Measurements from ENCODE around the gene LDLRAD4.

LDLRAD4 gene

DNA sequence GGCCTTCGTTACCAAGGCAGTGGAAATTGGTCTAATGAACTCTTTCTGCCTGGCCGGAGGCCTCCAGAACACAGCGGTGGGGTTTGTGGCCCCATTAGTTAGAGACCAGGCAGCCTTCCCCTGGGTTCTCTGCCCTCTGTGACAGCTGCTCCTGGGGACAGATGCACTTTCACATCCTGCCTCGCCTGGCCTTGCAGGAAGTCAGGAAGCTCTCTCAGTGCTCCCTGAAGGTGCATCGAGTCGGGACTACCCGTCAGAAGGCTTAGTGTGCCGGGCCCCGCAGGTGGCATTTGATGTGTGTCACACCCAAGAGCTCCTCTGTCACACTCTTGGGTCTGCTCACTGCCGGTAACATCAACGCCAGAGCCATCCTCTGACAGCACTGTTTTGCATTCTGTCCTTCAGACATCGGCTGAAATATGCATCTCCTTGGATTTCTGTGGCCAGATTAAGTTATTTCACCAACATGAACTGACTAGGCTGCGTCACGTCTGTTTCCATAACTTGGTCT, 158.3 kb downstream of the LDLRAD4 start:
- Histone ChIP-seq H3K23ac (ENCODE audit: low read length in 2 of 2) (no peak overlapping the region), H3K27me3 (ENCODE audit: control insufficient read depth in 1 of 2, insufficient read depth in 1 of 2, low read length in 2 of 2) (no peaks in the 10 kb centered on the region), H4K8ac (ENCODE audit: low read length) (no peak overlapping the region), H3K4ac (ENCODE audit: low read depth in 1 of 2, low read length in 2 of 2) (no peak overlapping the region), H3K27ac (ENCODE audit: low read length, poor library complexity, severe bottlenecking) (no peak overlapping the region), H3K9ac (ENCODE audit: low read length) (no peak overlapping the region), H3K4me3 (ENCODE audit: insufficient read depth in 1 of 2, low read depth in 1 of 2, low read length in 2 of 2) (no peak overlapping the region), H3K9me3 (ENCODE audit: control insufficient read depth, low read length) (no peaks in the 10 kb centered on the region), H4K91ac (ENCODE audit: low read length) (no peak overlapping the region), H3K79me1 (replicated peaks; ENCODE audit: low read length, poor library complexity, severe bottlenecking) (no peaks in the 10 kb centered on the region), H3K36me3 (ENCODE audit: control insufficient read depth in 1 of 2, insufficient read depth in 2 of 2, low read depth in 1 of 2, low read length in 2 of 2) (no peaks in the 10 kb centered on the region), H2BK120ac (ENCODE audit: low read depth, low read length) (no peak overlapping the region), H3K4me1 (ENCODE audit: control insufficient read depth, insufficient read depth, low read depth, low read length) (peaks cover 8% of the 10 kb centered on the region), H2BK12ac (ENCODE audit: low read length in 2 of 2) (no peak overlapping the region), H2BK15ac (ENCODE audit: low read depth, poor library complexity, severe bottlenecking) (no peak overlapping the region), H2AFZ (ENCODE audit: low read depth, low read length) (no peak overlapping the region), H3K14ac (ENCODE audit: low read length in 2 of 2) (no peak overlapping the region), H3K4me2 (ENCODE audit: low read length, poor library complexity, severe bottlenecking) (no peak overlapping the region), H3K18ac (ENCODE audit: low read depth in 1 of 2, low read length in 2 of 2) (no peak overlapping the region), H2BK5ac (ENCODE audit: low read depth, low read length, poor library complexity, severe bottlenecking) (no peak overlapping the region), H2AK5ac (ENCODE audit: low read length, severe bottlenecking) (no peak overlapping the region)
- 92% methylated on average over 14 of the region's 14 CpGs for WGBS
- DNase-seq, result no peak

DNA sequence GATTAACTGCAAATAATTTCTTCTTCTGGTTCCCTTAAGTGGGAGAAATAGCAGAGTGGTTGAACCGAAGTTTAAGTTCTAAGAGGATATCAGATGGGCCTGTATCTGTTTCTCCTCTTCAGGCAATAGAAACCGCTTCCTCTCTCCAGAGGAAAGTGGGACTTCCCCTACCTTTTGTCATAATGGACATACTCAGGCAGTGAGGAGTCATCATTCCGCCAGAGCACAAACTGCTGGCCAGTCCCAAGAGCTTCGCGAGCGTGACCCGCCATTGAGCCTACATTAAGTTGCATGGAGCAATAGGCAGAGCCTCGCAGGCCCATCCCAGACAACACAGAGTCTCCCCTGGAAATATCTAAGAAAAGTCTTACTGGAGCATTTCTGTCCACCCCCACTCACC, 158.9 kb downstream of the LDLRAD4 start:
- Histone ChIP-seq H3K27ac (ENCODE audit: low read length, poor library complexity, severe bottlenecking) (no peak overlapping the region), H3K36me3 (ENCODE audit: control insufficient read depth in 1 of 2, insufficient read depth in 2 of 2, low read depth in 1 of 2, low read length in 2 of 2) (no peaks in the 10 kb centered on the region), H3K9ac (ENCODE audit: low read length) (no peak overlapping the region), H3K4me3 (ENCODE audit: insufficient read depth in 1 of 2, low read depth in 1 of 2, low read length in 2 of 2) (no peak overlapping the region), H3K4ac (ENCODE audit: low read depth in 1 of 2, low read length in 2 of 2) (no peak overlapping the region), H2BK12ac (ENCODE audit: low read length in 2 of 2) (no peak overlapping the region), H3K79me1 (replicated peaks; ENCODE audit: low read length, poor library complexity, severe bottlenecking) (no peaks in the 10 kb centered on the region), H3K4me1 (ENCODE audit: control insufficient read depth, insufficient read depth, low read depth, low read length) (peaks cover 8% of the 10 kb centered on the region), H3K27me3 (ENCODE audit: control insufficient read depth in 1 of 2, insufficient read depth in 1 of 2, low read length in 2 of 2) (no peaks in the 10 kb centered on the region), H4K91ac (ENCODE audit: low read length) (no peak overlapping the region), H4K8ac (ENCODE audit: low read length) (no peak overlapping the region), H3K23ac (ENCODE audit: low read length in 2 of 2) (no peak overlapping the region), H2AFZ (ENCODE audit: low read depth, low read length) (no peak overlapping the region), H2BK15ac (ENCODE audit: low read depth, poor library complexity, severe bottlenecking) (no peak overlapping the region), H3K4me2 (ENCODE audit: low read length, poor library complexity, severe bottlenecking) (no peak overlapping the region), H2BK120ac (ENCODE audit: low read depth, low read length) (no peak overlapping the region), H3K14ac (ENCODE audit: low read length in 2 of 2) (no peak overlapping the region), H3K9me3 (ENCODE audit: control insufficient read depth, low read length) (no peaks in the 10 kb centered on the region), H2AK5ac (ENCODE audit: low read length, severe bottlenecking) (no peak overlapping the region), H3K18ac (ENCODE audit: low read depth in 1 of 2, low read length in 2 of 2) (no peak overlapping the region), H2BK5ac (ENCODE audit: low read depth, low read length, poor library complexity, severe bottlenecking) (no peak overlapping the region)
- 80% methylated on average over 8 of the region's 8 CpGs for WGBS
- DNase-seq, result peak; percentile 3

DNA sequence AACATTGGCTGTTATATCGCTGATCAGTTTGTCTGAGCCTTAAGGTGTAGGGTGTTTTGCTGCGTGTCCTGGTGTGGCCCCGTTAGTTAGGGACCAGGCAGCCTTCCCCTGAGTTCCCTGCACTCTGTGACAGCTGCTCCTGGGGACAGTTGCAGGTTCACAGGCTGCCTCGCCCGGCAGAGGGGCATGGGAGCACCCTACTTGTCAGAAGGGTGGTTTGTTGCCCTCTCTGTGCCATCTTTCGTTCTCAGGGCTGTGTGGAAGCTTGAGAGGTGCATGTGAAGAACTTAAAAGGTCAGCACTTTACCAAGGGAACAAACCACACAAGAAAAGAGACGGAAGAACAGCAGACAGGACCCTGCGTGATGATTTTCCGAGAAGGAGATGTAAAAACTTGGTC, 159.6 kb downstream of the LDLRAD4 start:
- no peak for DNase-seq
- H3K23ac ChIP-seq (ENCODE audit: low read length in 2 of 2), result no peak overlapping the region
- H2BK5ac ChIP-seq (ENCODE audit: low read depth, low read length, poor library complexity, severe bottlenecking), result no peak overlapping the region
- H3K4me1 ChIP-seq (ENCODE audit: control insufficient read depth, insufficient read depth, low read depth, low read length), result peaks cover 8% of the 10 kb centered on the region
- no peak overlapping the region for H3K4ac ChIP-seq (ENCODE audit: low read depth in 1 of 2, low read length in 2 of 2)
- H3K27me3 ChIP-seq (ENCODE audit: control insufficient read depth in 1 of 2, insufficient read depth in 1 of 2, low read length in 2 of 2), result no peaks in the 10 kb centered on the region
- no peak overlapping the region for H2AK5ac ChIP-seq (ENCODE audit: low read length, severe bottlenecking)
- H2BK15ac ChIP-seq (ENCODE audit: low read depth, poor library complexity, severe bottlenecking), result no peak overlapping the region
- H3K36me3 ChIP-seq (ENCODE audit: control insufficient read depth in 1 of 2, insufficient read depth in 2 of 2, low read depth in 1 of 2, low read length in 2 of 2), result no peaks in the 10 kb centered on the region
- H3K79me1 ChIP-seq (replicated peaks; ENCODE audit: low read length, poor library complexity, severe bottlenecking), result no peaks in the 10 kb centered on the region
- no peak overlapping the region for H3K4me3 ChIP-seq (ENCODE audit: insufficient read depth in 1 of 2, low read depth in 1 of 2, low read length in 2 of 2)
- no peak overlapping the region for H3K18ac ChIP-seq (ENCODE audit: low read depth in 1 of 2, low read length in 2 of 2)
- 79% methylated on average over 5 of the region's 9 CpGs for WGBS
- H2BK120ac ChIP-seq (ENCODE audit: low read depth, low read length), result no peak overlapping the region
- H2AFZ ChIP-seq (ENCODE audit: low read depth, low read length), result no peak overlapping the region
- H2BK12ac ChIP-seq (ENCODE audit: low read length in 2 of 2), result no peak overlapping the region
- no peak overlapping the region for H4K91ac ChIP-seq (ENCODE audit: low read length)
- no peak overlapping the region for H4K8ac ChIP-seq (ENCODE audit: low read length)
- no peak overlapping the region for H3K27ac ChIP-seq (ENCODE audit: low read length, poor library complexity, severe bottlenecking)
- H3K9ac ChIP-seq (ENCODE audit: low read length), result no peak overlapping the region
- no peak overlapping the region for H3K14ac ChIP-seq (ENCODE audit: low read length in 2 of 2)
- no peak overlapping the region for H3K4me2 ChIP-seq (ENCODE audit: low read length, poor library complexity, severe bottlenecking)
- H3K9me3 ChIP-seq (ENCODE audit: control insufficient read depth, low read length), result no peaks in the 10 kb centered on the region

DNA sequence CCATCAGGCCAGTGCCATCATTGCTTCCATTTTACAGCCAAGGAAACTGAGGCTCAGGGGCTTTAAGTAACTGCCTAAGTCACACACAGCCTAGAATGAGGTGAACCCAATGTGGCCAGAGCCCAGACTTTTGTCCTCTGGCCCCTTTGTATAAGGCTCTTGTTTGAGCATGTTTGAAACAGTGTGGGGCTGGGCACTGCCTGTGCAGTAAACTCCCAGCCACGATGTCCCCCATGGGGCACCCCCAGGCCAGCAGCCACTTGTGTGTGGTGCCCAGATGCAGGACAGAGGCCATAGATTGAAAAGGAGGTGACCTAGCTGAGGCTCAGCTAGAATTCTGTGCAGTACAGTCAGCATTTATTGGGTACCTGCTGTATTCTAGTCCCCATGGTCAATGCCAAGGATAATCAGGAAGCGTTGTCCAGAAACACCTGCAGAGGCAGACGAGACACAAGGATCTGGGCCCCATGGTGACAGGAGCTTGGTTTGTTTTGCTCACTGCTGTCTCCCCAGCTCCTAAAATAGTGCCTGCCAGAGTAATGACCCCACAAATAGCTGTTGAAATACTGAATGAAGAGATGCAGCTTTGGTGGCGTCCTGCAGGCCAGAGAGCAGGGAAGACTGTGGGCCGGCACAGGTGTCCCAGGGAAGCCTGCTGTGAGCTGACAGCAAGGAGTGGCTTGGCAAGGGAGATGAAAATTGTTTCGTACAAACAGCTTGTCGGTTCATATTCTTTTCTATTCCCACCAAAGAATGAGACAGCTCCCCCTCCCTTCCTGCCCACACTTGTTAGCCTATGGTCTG, 160.7 kb downstream of the LDLRAD4 start:
- H3K4ac ChIP-seq (ENCODE audit: low read depth in 1 of 2, low read length in 2 of 2), result no peak overlapping the region
- DNase-seq, result no peak
- H3K79me1 ChIP-seq (replicated peaks; ENCODE audit: low read length, poor library complexity, severe bottlenecking), result no peaks in the 10 kb centered on the region
- WGBS, result 80% methylated on average over 5 of the region's 7 CpGs
- no peak overlapping the region for H3K4me2 ChIP-seq (ENCODE audit: low read length, poor library complexity, severe bottlenecking)
- no peak overlapping the region for H3K18ac ChIP-seq (ENCODE audit: low read depth in 1 of 2, low read length in 2 of 2)
- H3K14ac ChIP-seq (ENCODE audit: low read length in 2 of 2), result no peak overlapping the region
- H4K8ac ChIP-seq (ENCODE audit: low read length), result no peak overlapping the region
- H3K4me1 ChIP-seq (ENCODE audit: control insufficient read depth, insufficient read depth, low read depth, low read length), result peaks cover 8% of the 10 kb centered on the region
- no peak overlapping the region for H3K27ac ChIP-seq (ENCODE audit: low read length, poor library complexity, severe bottlenecking)
- peak overlapping the region; percentile 26 for H2BK15ac ChIP-seq (ENCODE audit: low read depth, poor library complexity, severe bottlenecking)
- H2BK5ac ChIP-seq (ENCODE audit: low read depth, low read length, poor library complexity, severe bottlenecking), result no peak overlapping the region
- H3K36me3 ChIP-seq (ENCODE audit: control insufficient read depth in 1 of 2, insufficient read depth in 2 of 2, low read depth in 1 of 2, low read length in 2 of 2), result no peaks in the 10 kb centered on the region
- H2BK120ac ChIP-seq (ENCODE audit: low read depth, low read length), result no peak overlapping the region
- no peaks in the 10 kb centered on the region for H3K27me3 ChIP-seq (ENCODE audit: control insufficient read depth in 1 of 2, insufficient read depth in 1 of 2, low read length in 2 of 2)
- H3K9me3 ChIP-seq (ENCODE audit: control insufficient read depth, low read length), result no peaks in the 10 kb centered on the region
- no peak overlapping the region for H3K23ac ChIP-seq (ENCODE audit: low read length in 2 of 2)
- H2AFZ ChIP-seq (ENCODE audit: low read depth, low read length), result no peak overlapping the region
- H4K91ac ChIP-seq (ENCODE audit: low read length), result no peak overlapping the region
- no peak overlapping the region for H3K9ac ChIP-seq (ENCODE audit: low read length)
- no peak overlapping the region for H2BK12ac ChIP-seq (ENCODE audit: low read length in 2 of 2)
- no peak overlapping the region for H2AK5ac ChIP-seq (ENCODE audit: low read length, severe bottlenecking)
- H3K4me3 ChIP-seq (ENCODE audit: insufficient read depth in 1 of 2, low read depth in 1 of 2, low read length in 2 of 2), result no peak overlapping the region

Measured in mesenchymal stem cell (in vitro differentiated cells and primary cell).